BLaER1 (cell line): ENCODE measurements around the gene SCRN1.

ENCODE experiments used
- H3K27ac ChIP-seq: shearing (Covaris generic); formaldehyde crosslinking; 2 replicates; pipeline ENCODE4 v1.8.1; 2022
- H3K27me3 ChIP-seq: shearing (Covaris generic); formaldehyde crosslinking; 2 replicates; pipeline ENCODE4 v1.8.1; 2022
- H3K36me3 ChIP-seq: shearing (Covaris generic); formaldehyde crosslinking; 2 replicates; pipeline ENCODE4 v1.8.1; 2022
- H3K4me1 ChIP-seq: shearing (Covaris generic); formaldehyde crosslinking; 2 replicates; pipeline ENCODE4 v1.8.1; 2022
- H3K4me2 ChIP-seq: shearing (Covaris generic); formaldehyde crosslinking; 2 replicates; pipeline ENCODE4 v1.8.1; 2022
- H3K4me3 ChIP-seq: shearing (Covaris generic); formaldehyde crosslinking; 2 replicates; pipeline ENCODE4 v1.8.1; 2022
- H3K9ac ChIP-seq: shearing (Covaris generic); formaldehyde crosslinking; 2 replicates; pipeline ENCODE4 v1.8.1; 2022
- H3K9me3 ChIP-seq: shearing (Covaris generic); formaldehyde crosslinking; 2 replicates; pipeline ENCODE4 v1.8.1; 2022
- H4K20me1 ChIP-seq: shearing (Covaris generic); formaldehyde crosslinking; 2 replicates; pipeline ENCODE4 v1.8.1; 2022
- Cebpa-rat ChIP-seq: shearing (Covaris generic); IDR thresholded peaks from 2 replicates; pipeline ENCODE4 v1.8.1; 2022

Gene SCRN1

DNA sequence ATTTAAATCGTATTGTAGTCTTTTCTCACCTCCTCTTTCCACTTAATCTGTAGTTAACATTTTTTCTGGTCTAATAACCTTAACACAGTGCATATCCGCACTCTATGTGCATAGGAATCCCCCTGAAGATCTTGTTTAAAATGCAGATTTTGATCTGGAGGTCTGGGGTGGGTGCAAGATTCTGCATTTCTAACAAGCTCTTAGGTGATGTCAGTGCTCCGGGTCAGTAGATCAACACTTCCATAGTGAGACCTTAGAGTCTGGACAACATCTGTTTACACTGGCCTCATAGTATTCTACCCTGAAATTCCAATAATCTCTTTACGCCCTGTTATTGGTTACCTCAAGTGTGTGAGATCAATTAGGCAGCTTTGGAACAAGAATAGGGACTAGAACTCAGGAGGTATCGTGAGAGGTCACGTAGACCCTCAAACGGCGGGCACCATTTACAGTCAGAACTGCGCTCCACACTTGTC lies 38.2 kb upstream of the SCRN1 start:
- TF ChIP-seq Cebpa-rat, result no peak
- Histone ChIP-seq H3K4me2 (peak overlapping the region; percentile 88), H3K27ac (no peak overlapping the region), H3K4me3 (peak overlapping the region; percentile 92), H3K9me3 (no peaks in the 10 kb centered on the region), H3K36me3 (no peaks in the 10 kb centered on the region; the same call in 1 of the 2 replicates), H3K27me3 (no peaks in the 10 kb centered on the region), H4K20me1 (peaks cover 37% of the 10 kb centered on the region), H3K4me1 (peaks cover 66% of the 10 kb centered on the region), H3K9ac (peak overlapping the region; percentile 86)

DNA sequence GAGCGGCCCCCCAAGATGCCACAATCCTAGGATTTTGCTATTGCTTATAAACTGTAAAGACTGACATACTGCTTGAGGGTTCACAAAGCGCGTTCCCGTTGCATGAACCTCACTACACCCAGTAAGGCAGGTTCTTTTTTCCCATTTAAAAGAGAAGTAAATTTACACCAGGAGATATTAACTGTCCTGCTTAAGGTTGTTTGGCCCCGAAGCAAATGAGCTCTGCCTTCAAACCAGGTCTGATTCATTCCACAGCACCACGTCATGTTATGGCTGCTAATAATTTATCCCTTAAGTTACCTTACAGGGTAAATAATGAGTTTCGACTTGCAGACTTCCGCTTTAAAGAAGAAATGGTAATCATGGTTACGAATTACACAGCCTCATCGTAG lies 37.5 kb upstream of the SCRN1 start:
- H4K20me1 ChIP-seq, result peaks cover 30% of the 10 kb centered on the region
- peak overlapping the region; percentile 92 for H3K4me3 ChIP-seq
- H3K27me3 ChIP-seq, result no peaks in the 10 kb centered on the region
- peaks cover 59% of the 10 kb centered on the region for H3K4me1 ChIP-seq
- no peaks in the 10 kb centered on the region for H3K9me3 ChIP-seq
- H3K9ac ChIP-seq, result peak overlapping the region; percentile 69
- H3K4me2 ChIP-seq, result peak overlapping the region; percentile 88
- no peak for TF ChIP-seq Cebpa-rat
- no peaks in the 10 kb centered on the region for H3K36me3 ChIP-seq
- no peak overlapping the region for H3K27ac ChIP-seq

DNA sequence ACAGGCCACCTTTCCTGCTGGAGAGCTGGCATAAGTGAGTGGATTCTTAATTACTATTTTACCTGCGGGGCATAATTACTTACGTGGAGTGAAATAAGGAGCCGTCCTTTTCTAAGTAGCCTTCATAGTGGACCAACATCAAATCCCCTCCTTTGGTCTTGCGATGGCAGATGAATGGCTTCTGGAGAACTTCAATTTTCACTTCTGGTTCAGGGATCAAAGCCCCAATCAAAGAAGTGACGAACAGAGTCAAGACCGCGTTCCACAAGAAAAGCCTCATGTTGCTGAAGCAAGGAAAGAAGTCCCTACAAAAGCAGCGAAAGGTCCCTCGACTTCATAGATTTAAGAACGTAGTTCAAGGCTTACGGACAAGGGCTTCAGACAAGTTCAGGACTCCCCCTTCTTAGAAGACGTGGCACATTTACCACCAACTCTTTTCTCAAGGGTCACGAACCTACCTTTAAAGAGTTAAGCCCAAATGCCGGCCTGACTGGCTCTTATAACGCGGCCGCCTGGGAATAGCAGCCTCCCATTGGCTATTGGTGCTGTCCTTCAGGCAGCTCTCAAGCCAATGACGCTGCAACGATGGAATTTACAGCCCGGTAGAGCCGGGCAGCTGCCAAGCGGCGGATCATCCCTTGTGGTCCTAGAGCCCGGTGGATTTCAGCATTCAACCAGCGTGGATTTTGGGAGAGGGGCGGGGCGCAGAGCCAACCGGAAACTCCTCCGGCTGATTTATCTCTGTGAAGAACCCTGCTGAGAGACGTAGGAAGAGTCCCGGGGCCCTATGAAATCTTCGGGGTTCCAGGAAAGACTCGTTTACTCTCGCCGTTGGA lies 36.8 kb upstream of the SCRN1 start, which contains the start of gene FKBP14:
Gene FKBP14, minus strand, starts transcription at position 474 of the 836 bp plus-strand sequence. Its CDS starts 194 bp downstream, at position 280.
- Histone ChIP-seq H3K36me3 (peaks cover 3% of the 10 kb centered on the region; the same call in 1 of the 2 replicates), H3K27me3 (no peaks in the 10 kb centered on the region), H3K9me3 (no peaks in the 10 kb centered on the region), H3K9ac (peak within 1 kb of the TSS; percentile 86), H3K4me3 (peak within 1 kb of the TSS; percentile 92), H3K4me2 (peak within 1 kb of the TSS; percentile 88), H3K4me1 (peaks cover 56% of the 10 kb centered on the region), H4K20me1 (peaks cover 24% of the 10 kb centered on the region), H3K27ac (peak within 1 kb of the TSS; percentile 66)
- TF ChIP-seq Cebpa-rat, result no peak

DNA sequence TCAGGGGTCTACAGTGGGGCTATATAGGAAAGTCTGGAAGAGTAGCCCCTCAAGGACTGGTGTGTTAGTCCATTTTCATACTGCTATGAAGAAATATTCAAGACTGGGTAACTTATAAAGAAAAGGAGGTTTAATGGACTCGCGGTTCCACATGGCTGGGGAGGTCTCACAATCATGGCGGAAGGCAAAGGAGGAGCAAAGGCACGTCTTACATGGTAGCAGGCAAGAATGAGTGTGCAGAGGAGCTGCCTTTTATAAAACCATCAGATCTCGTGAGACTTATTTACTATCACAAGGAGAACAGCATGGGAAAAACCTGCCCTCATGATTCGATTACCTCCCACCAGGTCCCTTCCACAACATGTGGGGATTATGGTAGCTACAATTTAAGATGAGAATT lies 33.9 kb upstream of the SCRN1 start:
- TF ChIP-seq Cebpa-rat, result no peak
- no peaks in the 10 kb centered on the region for H4K20me1 ChIP-seq
- peak overlapping the region; percentile 17; the same call in 1 of the 2 replicates for H3K4me2 ChIP-seq
- H3K27ac ChIP-seq, result no peak overlapping the region
- no peak overlapping the region for H3K9ac ChIP-seq
- H3K4me1 ChIP-seq, result peaks cover 33% of the 10 kb centered on the region
- H3K27me3 ChIP-seq, result no peaks in the 10 kb centered on the region
- H3K36me3 ChIP-seq, result peaks cover 6% of the 10 kb centered on the region
- no peaks in the 10 kb centered on the region for H3K9me3 ChIP-seq
- H3K4me3 ChIP-seq, result no peak overlapping the region

DNA sequence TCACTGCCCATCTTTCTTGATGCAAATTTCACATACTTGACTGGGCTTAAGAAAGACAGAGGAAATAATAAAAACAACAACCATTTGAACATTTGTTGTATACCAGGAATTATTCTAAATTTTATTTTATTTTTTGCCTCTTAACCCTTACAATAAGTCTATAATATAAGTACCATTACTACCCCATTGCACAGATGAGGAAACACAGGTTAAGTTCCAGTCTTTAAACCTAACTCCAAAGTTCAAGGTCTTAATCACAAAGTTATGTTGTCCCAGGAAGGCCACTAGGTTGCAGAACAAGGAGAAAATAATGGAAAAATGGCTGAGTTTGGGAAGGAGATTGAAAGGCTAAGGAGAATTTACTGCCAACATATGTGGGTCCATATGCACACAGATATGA lies 33.4 kb upstream of the SCRN1 start:
- Histone ChIP-seq H3K4me2 (peak overlapping the region; percentile 17; the same call in 1 of the 2 replicates), H3K4me3 (no peak overlapping the region), H4K20me1 (no peaks in the 10 kb centered on the region), H3K36me3 (peaks cover 11% of the 10 kb centered on the region), H3K9ac (no peak overlapping the region), H3K9me3 (no peaks in the 10 kb centered on the region), H3K4me1 (peaks cover 33% of the 10 kb centered on the region), H3K27ac (no peak overlapping the region), H3K27me3 (no peaks in the 10 kb centered on the region)
- TF ChIP-seq Cebpa-rat, result no peak

DNA sequence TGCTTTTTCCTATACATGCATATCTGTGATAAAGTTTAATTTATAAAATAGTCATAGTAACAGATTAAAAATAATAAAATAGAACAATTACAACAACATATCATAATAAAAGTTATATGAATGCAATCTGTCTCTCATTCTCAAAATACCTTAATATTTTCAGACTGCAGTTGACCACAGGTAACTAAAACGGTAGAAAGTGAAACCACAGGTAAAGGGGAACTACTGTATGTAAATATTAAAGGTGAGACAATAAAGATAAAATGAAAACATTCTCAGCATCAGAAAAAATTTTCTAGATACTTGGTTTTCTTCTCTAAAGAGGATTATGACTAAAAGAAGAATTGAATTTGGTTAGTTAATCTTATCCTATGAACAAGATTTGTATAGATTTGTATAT lies 30.9 kb upstream of the SCRN1 start:
- no peak for TF ChIP-seq Cebpa-rat
- H3K36me3 ChIP-seq, result peaks cover 34% of the 10 kb centered on the region
- no peak overlapping the region for H3K9ac ChIP-seq
- no peaks in the 10 kb centered on the region for H3K9me3 ChIP-seq
- H3K27me3 ChIP-seq, result no peaks in the 10 kb centered on the region
- no peaks in the 10 kb centered on the region for H4K20me1 ChIP-seq
- H3K4me2 ChIP-seq, result no peak overlapping the region
- H3K27ac ChIP-seq, result no peak overlapping the region
- peaks cover 23% of the 10 kb centered on the region for H3K4me1 ChIP-seq
- H3K4me3 ChIP-seq, result no peak overlapping the region

DNA sequence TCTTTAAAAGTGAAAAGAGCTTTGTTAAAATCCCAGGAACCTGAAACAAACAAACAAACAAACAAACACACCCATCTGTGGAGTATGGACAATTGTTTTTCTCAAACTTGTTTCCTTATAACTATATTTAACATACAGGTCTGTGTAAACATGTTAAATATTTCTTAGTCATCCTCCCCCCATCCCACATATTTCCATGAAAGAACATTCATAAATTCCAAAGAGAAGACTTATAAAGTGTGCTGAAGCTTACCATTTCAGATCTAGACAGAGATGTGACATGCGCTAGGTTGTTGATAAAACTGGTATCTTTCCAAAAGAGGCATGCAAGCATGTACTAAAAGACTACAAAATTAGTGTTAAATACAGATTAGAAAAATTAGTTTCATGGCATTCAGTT lies 30.4 kb upstream of the SCRN1 start:
- no peaks in the 10 kb centered on the region for H3K27me3 ChIP-seq
- no peak overlapping the region for H3K4me3 ChIP-seq
- TF ChIP-seq Cebpa-rat, result no peak
- H3K4me1 ChIP-seq, result peaks cover 18% of the 10 kb centered on the region
- no peaks in the 10 kb centered on the region for H4K20me1 ChIP-seq
- no peaks in the 10 kb centered on the region for H3K9me3 ChIP-seq
- H3K9ac ChIP-seq, result no peak overlapping the region
- peaks cover 38% of the 10 kb centered on the region for H3K36me3 ChIP-seq
- H3K27ac ChIP-seq, result no peak overlapping the region
- H3K4me2 ChIP-seq, result no peak overlapping the region

DNA sequence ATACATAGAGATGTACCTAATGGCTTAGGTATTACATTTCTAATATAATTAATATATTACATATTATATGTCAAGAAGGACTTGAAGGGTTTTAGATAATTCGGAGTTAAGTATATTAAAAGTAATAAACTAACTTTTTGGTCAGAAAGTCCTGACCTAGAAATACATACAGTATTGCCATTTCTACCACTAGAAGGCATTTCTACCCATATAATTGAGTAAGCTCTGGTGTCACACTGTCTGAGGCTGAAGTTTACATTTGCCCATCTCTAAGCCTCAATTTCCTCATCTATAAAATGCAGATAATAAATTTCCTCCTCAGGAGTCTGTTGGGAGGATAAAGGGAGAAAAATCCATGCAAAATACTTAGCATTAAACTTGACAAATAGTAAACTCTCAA lies 29.8 kb upstream of the SCRN1 start:
- no peak for TF ChIP-seq Cebpa-rat
- Histone ChIP-seq H3K36me3 (peaks cover 39% of the 10 kb centered on the region), H3K9ac (no peak overlapping the region), H3K27me3 (no peaks in the 10 kb centered on the region), H3K4me3 (no peak overlapping the region), H3K9me3 (no peaks in the 10 kb centered on the region), H3K4me2 (no peak overlapping the region), H4K20me1 (no peaks in the 10 kb centered on the region), H3K4me1 (peaks cover 12% of the 10 kb centered on the region), H3K27ac (no peak overlapping the region)

DNA sequence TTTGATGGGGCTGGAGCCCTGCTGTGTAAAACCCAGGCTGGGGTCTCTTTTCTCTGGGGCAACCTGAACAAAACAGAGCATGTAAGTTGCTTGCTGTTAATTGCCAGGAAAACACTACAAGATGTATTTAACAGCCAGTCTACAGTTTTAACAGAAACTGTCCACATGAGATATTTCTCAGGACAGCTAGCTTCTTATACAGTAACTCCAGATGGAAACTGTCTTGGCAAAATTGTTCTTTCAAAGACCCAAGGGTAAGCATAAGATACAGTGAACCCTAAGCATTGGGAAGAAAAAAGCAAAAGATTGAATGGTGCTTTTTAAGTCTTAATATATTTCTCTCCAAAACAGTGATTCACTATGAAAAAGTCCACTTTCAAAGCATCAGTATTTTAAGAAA lies 28.9 kb upstream of the SCRN1 start:
- Histone ChIP-seq H3K9me3 (no peaks in the 10 kb centered on the region), H3K4me3 (no peak overlapping the region), H3K27me3 (no peaks in the 10 kb centered on the region), H3K27ac (no peak overlapping the region), H3K4me1 (0 out of 2 replicates have a peak, but pooled peaks cover 2% of the 10 kb centered on the region), H3K4me2 (no peak overlapping the region), H3K9ac (no peak overlapping the region), H4K20me1 (no peaks in the 10 kb centered on the region), H3K36me3 (peaks cover 49% of the 10 kb centered on the region)
- TF ChIP-seq Cebpa-rat, result no peak

DNA sequence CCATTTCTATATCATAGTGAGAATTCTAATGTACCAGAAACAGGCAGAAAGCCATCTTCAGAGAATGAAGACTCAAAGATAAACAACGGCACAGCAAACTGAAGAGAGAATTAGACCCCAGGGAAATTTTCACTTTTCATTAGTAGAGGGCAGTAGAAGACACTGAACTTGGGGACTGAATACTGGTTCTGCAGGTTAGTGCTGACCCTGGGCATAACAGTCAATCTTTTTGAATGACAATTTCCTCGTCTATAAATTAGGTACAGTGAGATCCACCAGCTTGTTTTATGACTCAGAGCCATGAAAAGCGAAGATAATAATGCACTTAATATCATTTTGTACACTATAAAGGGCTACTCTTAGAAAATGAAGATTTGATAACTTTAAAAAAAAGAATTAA lies 23.2 kb upstream of the SCRN1 start:
- Histone ChIP-seq H3K4me3 (no peak overlapping the region), H4K20me1 (no peaks in the 10 kb centered on the region), H3K4me2 (no peak overlapping the region), H3K27me3 (no peaks in the 10 kb centered on the region), H3K36me3 (peaks cover 36% of the 10 kb centered on the region), H3K27ac (no peak overlapping the region), H3K9me3 (no peaks in the 10 kb centered on the region), H3K4me1 (no peaks in the 10 kb centered on the region), H3K9ac (no peak overlapping the region)
- no peak for TF ChIP-seq Cebpa-rat
